AG10803 (cell line): ENCODE results near the gene KLK13.

ENCODE experiments used
- DNase-seq: peaks from one replicate; pipeline ENCODE4 v3.0.0; 2010; ENCODE audit warnings: low read depth
- H3K4me3 ChIP-seq: 2 replicates; pipeline ENCODE4 v1.5.1; 2011; ENCODE audit warnings: mild to moderate bottlenecking, low read length, control low read depth
- TF ChIP-seq, protein P1 (sequence below): conservative IDR thresholded peaks from 2 replicates; pipeline ENCODE4 v1.5.1; 2011; ENCODE audit warnings: mild to moderate bottlenecking, low read length, control low read depth, inconsistent platforms

KLK13 gene

GRCh38 chr19:51107406-51108065, 42.6 kb upstream of the KLK13 start:
- H3K4me3 ChIP-seq = peak overlapping the region; percentile 92
- DNase-seq = peak; percentile 21
- TF ChIP-seq, protein P1, sequence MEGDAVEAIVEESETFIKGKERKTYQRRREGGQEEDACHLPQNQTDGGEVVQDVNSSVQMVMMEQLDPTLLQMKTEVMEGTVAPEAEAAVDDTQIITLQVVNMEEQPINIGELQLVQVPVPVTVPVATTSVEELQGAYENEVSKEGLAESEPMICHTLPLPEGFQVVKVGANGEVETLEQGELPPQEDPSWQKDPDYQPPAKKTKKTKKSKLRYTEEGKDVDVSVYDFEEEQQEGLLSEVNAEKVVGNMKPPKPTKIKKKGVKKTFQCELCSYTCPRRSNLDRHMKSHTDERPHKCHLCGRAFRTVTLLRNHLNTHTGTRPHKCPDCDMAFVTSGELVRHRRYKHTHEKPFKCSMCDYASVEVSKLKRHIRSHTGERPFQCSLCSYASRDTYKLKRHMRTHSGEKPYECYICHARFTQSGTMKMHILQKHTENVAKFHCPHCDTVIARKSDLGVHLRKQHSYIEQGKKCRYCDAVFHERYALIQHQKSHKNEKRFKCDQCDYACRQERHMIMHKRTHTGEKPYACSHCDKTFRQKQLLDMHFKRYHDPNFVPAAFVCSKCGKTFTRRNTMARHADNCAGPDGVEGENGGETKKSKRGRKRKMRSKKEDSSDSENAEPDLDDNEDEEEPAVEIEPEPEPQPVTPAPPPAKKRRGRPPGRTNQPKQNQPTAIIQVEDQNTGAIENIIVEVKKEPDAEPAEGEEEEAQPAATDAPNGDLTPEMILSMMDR = no peak

GRCh38 chr19:51103926-51104341, 39.0 kb upstream of the KLK13 start:
- TF ChIP-seq, protein P1 = no peak
- DNase-seq = no peak
- H3K4me3 ChIP-seq = no peak overlapping the region

DNA sequence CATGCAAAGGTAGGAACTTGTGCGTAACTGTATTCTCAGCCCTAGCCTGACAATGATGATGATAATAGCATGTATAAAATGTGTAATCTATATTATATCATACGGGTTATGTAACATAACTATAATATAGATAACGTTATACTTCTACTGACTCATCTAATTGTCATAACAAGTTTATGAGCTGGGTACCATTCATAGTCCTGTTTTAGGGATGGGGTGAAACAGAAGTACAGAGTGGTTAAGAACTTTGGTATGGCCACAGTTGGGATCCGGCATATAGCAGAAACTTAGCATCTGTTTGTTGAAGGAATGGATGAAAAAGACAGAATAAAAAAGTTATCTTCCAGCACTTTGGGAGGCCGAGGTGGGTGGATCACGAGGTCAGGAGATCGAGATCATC, 38.1 kb upstream of the KLK13 start:
- TF ChIP-seq, protein P1 = no peak
- H3K4me3 ChIP-seq = no peak overlapping the region
- DNase-seq = no peak

DNA sequence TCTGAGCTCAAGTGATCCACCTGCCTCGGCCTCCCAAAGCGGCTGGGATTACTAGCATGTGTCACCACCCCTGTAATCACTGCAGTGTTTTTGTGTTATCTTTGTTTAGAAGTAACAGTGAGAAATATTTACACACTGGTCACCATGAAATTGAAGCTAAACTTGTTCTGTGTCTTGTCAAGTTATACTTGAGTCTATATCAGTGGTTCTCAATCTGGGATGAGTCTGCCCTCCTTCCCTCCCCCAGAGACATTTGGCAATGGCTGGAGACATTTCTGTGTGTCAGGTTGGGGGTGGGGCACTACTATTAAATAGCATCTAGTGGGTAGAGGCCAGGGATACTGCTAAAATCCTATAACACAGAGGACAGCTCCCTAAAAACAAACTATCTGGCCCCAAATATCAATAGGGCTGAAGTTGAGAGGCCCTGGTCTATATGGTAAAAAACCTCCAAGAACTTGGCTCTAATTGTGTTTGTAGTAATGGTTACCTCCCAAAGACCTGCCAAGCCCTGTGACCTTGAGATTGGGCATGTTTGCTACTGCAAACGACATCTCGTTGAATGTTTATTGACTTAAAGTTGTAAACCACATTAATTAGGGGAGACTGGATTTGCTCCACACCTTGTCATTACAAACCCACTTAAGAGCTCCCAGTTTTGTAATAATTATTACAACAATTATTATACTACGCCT, 36.4 kb upstream of the KLK13 start:
- DNase-seq = peak; percentile 18
- TF ChIP-seq, protein P1 = no peak
- no peak overlapping the region for H3K4me3 ChIP-seq

DNA sequence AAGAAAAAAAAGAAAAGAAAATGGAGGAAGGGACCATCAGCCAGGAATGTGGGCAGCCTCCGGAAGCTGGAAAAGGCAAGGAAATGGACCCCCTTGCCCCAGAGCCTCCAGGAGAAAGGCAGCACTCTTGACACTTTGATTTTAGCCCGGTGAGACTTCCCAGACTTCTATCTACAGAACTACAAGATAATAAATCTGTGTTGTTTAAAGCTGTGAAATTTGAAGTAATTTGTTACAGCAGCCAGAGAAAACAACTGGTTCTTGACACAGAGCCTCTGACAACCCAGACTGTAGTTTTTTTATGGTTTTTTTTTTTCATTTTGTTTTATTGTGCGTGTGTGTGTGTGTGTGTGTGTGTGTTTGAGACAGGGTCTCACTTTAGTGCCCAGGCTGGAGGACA, 35.7 kb upstream of the KLK13 start:
- no peak for DNase-seq
- no peak overlapping the region for H3K4me3 ChIP-seq
- TF ChIP-seq, protein P1 = no peak

DNA sequence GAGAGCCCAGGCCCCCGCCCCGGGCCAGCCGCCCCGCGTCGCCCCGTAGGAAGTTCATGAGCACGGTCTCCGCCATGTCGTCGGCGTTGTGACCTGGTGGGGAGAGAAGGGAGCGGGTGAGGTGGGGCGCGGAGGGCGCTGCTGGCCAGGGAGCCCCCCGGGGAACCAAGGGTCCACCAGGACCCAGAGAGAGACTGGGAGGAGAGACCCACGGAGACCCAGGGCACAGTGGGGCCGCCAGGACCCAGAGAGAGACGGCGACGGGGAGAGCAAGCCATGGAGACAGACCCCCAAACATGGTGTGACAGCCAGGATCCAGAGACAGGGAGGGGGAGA, 34.1 kb upstream of the KLK13 start:
- no peak for DNase-seq
- no peak overlapping the region for H3K4me3 ChIP-seq
- TF ChIP-seq, protein P1 = no peak
